GM03348 (cell line): ENCODE results near the gene LPIN2.

Experiments
- DNase-seq: peaks from one replicate; pipeline ENCODE4 v3.0.0; 2012; ENCODE audit warnings: low spot score

Gene LPIN2

GRCh38 chr18:2979871-2980790 lies 32.8 kb downstream of the LPIN2 start:
- no peak for DNase-seq

GRCh38 chr18:2979129-2979528 lies 33.8 kb downstream of the LPIN2 start:
- DNase-seq: peak; percentile 30

GRCh38 chr18:2978661-2979106 lies 34.3 kb downstream of the LPIN2 start:
- peak; percentile 62 for DNase-seq

GRCh38 chr18:2978208-2978607 lies 34.7 kb downstream of the LPIN2 start:
- no peak for DNase-seq

- no peak for DNase-seq
Observed at GRCh38 chr18:2976218-2977132, 36.5 kb downstream of the LPIN2 start.

- no peak for DNase-seq
Observed at GRCh38 chr18:2974731-2975130, 38.2 kb downstream of the LPIN2 start.

- peak; percentile 33 for DNase-seq
Observed at GRCh38 chr18:2971741-2972552, 41.0 kb downstream of the LPIN2 start.

GRCh38 chr18:2970772-2971659 lies 41.9 kb downstream of the LPIN2 start:
- DNase-seq: no peak

GRCh38 chr18:2970344-2970743 lies 42.6 kb downstream of the LPIN2 start:
- no peak for DNase-seq

- DNase-seq: no peak
Observed at GRCh38 chr18:2969695-2970094, 43.2 kb downstream of the LPIN2 start.

GRCh38 chr18:2968606-2969005 lies 44.3 kb downstream of the LPIN2 start:
- no peak for DNase-seq

GRCh38 chr18:2967820-2968219 lies 45.1 kb downstream of the LPIN2 start:
- DNase-seq: no peak

GRCh38 chr18:2967357-2967756 lies 45.6 kb downstream of the LPIN2 start:
- no peak for DNase-seq

- DNase-seq: no peak
Observed at GRCh38 chr18:2966560-2966959, 46.4 kb downstream of the LPIN2 start.

GRCh38 chr18:2965797-2966196 lies 47.1 kb downstream of the LPIN2 start:
- no peak for DNase-seq

GRCh38 chr18:2964361-2965010 lies 48.5 kb downstream of the LPIN2 start:
- no peak for DNase-seq
